T-helper 2 cell treated with Interferon-gamma antibody and Interleukin-4, amounts not matched to agents 100 ng/mL and 5 ng/mL, for 36 hours (primary cell): ENCODE data around the gene SUPT4H1. TPM values are rescaled to one million over a fixed set of nuclear protein-coding genes. Genes with fewer than 3 reads are reported as not detected.

Experiments used
- intact Hi-C: fragments of 100-400 bp; cut with micrococcal nuclease; formaldehyde crosslinking; loops from one replicate; pipeline ENCODE4 v1.15.1; 2023
- total RNA-seq: library from RNA; stranded (reverse); gene quantifications from 2 replicates; pipeline ENCODE4 v1.2.3, GENCODE V29; 2022

SUPT4H1 gene
- total RNA-seq, 1 donor from 2014 or later = 90.0 TPM

- intact Hi-C loops = loop anchor here (5.0 kb wide), 1 partner anchor 814 kb away; the partner anchor contains the start of genes PRR11 and SKA2
These were observed 8.9 kb downstream of the SUPT4H1 start for GRCh38 chr17:58343131-58343530.

GRCh38 chr17:58341861-58342475 is 10.0 kb downstream of the SUPT4H1 start:
- intact Hi-C loops = loop anchor here (5.0 kb wide), 1 partner anchor 815 kb away; the partner anchor contains the start of genes PRR11 and SKA2

GRCh38 chr17:58341136-58341860 is 10.7 kb downstream of the SUPT4H1 start:
- intact Hi-C loops = loop anchor here (5.0 kb wide), 1 partner anchor 816 kb away; the partner anchor contains the start of genes PRR11 and SKA2

- intact Hi-C loops = loop anchor here (5.0 kb wide), 1 partner anchor 817 kb away; the partner anchor contains the start of genes PRR11 and SKA2
These were observed 11.6 kb downstream of the SUPT4H1 start for GRCh38 chr17:58340405-58340876.

GRCh38 chr17:58339755-58340404 is 12.1 kb downstream of the SUPT4H1 start:
- intact Hi-C loops = loop anchor here (2.0 to 5.0 kb wide), 4 partner anchors 13 to 817 kb away; partner anchors contain the start of genes PRR11, SKA2, SRSF1 and SUPT4H1

- intact Hi-C loops = loop anchor here (1.0 to 5.0 kb wide), 5 partner anchors 10 to 767 kb away; partner anchors contain the start of genes SRSF1, SUPT4H1 and TRIM37
These were observed 12.9 kb downstream of the SUPT4H1 start for GRCh38 chr17:58338841-58339754.

GRCh38 chr17:58338454-58338840 is 13.6 kb downstream of the SUPT4H1 start:
- intact Hi-C loops = loop anchor here (1.0 to 5.0 kb wide), 5 partner anchors 9 to 768 kb away; partner anchors contain the start of genes SRSF1, SUPT4H1 and TRIM37

- intact Hi-C loops = loop anchor here (1.0 to 5.0 kb wide), 5 partner anchors 9 to 768 kb away; partner anchors contain the start of genes SRSF1, SUPT4H1 and TRIM37
These were observed 14.2 kb downstream of the SUPT4H1 start for GRCh38 chr17:58337600-58338453.

GRCh38 chr17:58337210-58337599 is 14.8 kb downstream of the SUPT4H1 start:
- intact Hi-C loops = loop anchor here (5.0 kb wide), 1 partner anchor 330 kb away; the partner anchor contains the start of gene SRSF1

GRCh38 chr17:58336456-58337209 is 15.4 kb downstream of the SUPT4H1 start:
- intact Hi-C loops = loop anchor here (1.0 to 5.0 kb wide), 2 partner anchors 8 to 329 kb away; partner anchors contain the start of gene SRSF1

- intact Hi-C loops = loop anchor here (1.0 to 5.0 kb wide), 2 partner anchors 8 to 329 kb away; partner anchors contain the start of gene SRSF1
These were observed 16.1 kb downstream of the SUPT4H1 start for GRCh38 chr17:58335779-58336455.

GRCh38 chr17:58335061-58335731 is 16.8 kb downstream of the SUPT4H1 start:
- intact Hi-C loops = loop anchor here (5.0 kb wide), 1 partner anchor 328 kb away; the partner anchor contains the start of gene SRSF1

- intact Hi-C loops = loop anchor here (5.0 kb wide), 2 partner anchors 327 to 1503 kb away; partner anchors contain the start of gene SRSF1
These were observed 17.3 kb downstream of the SUPT4H1 start for GRCh38 chr17:58334661-58335060.

GRCh38 chr17:58334256-58334655 is 17.7 kb downstream of the SUPT4H1 start:
- intact Hi-C loops = loop anchor here (5.0 kb wide), 1 partner anchor 1503 kb away; no protein-coding TSS in a partner anchor

GRCh38 chr17:58333736-58334207 is 18.2 kb downstream of the SUPT4H1 start:
- intact Hi-C loops = loop anchor here (5.0 kb wide), 1 partner anchor 1504 kb away; no protein-coding TSS in a partner anchor
